ENCODE results near the gene RPL13. TPM values are rescaled to one million over a fixed set of nuclear protein-coding genes. Genes with fewer than 3 reads are reported as not detected.

The RPL13 gene
- polyA plus RNA-seq, 3 donors: 1,251 to 2,437 (median 1,329) TPM

- no peak overlapping the region for H2AFZ ChIP-seq (ENCODE audit: insufficient read depth, low read depth, low read length, poor library complexity, severe bottlenecking)
- WGBS (ENCODE audit: insufficient coverage): 95% methylated on average over 36 of the region's 36 CpGs
- Mint-ChIP-seq H3K27me3 (ENCODE audit: low read depth in 3 of 3) (peaks cover 0 to 2% (median under 1%) of the 10 kb centered on the region in 3 donors), H3K9me3 (peaks cover 0 to 5% (median 2%) of the 10 kb centered on the region in 7 donors), H3K4me3 (no peak overlapping the region), H3K36me3 (no peaks in the 10 kb centered on the region), H3K27ac (no peak overlapping the region), H3K4me1 (no peaks in the 10 kb centered on the region)
- H3K9ac ChIP-seq (ENCODE audit: insufficient read depth, low read length, poor library complexity, severe bottlenecking): no peak overlapping the region
- H3K4me1 ChIP-seq (ENCODE audit: control insufficient read depth in 1 of 2, insufficient read depth in 2 of 2, low read length in 2 of 2): no peaks in the 10 kb centered on the region
- no peaks in the 10 kb centered on the region for H3K27me3 ChIP-seq (ENCODE audit: control insufficient read depth in 2 of 2, insufficient read depth in 2 of 2, low read length in 2 of 2)
- no peaks in the 10 kb centered on the region for H3K79me2 ChIP-seq (ENCODE audit: insufficient read depth, low read length)
- no peak for DNase-seq
- H3K36me3 ChIP-seq (replicated peaks in 1 of 2; ENCODE audit: control insufficient read depth in 1 of 2, insufficient read depth in 2 of 2, low read length in 2 of 2): no peaks in the 10 kb centered on the region
- H3K9me3 ChIP-seq (replicated peaks in 1 of 2; ENCODE audit: control insufficient read depth in 1 of 2, insufficient read depth in 1 of 2, low read length in 2 of 2): peaks cover 0 to 19% of the 10 kb centered on the region in 2 donors
- H3K4me2 ChIP-seq (replicated peaks; ENCODE audit: extremely low read depth, low read length, poor library complexity, severe bottlenecking): no peak overlapping the region
- H3K4me3 ChIP-seq (replicated peaks in 1 of 3; ENCODE audit: low read depth in 2 of 3, low read length in 3 of 3): no peak overlapping the region
- no peaks in the 10 kb centered on the region for H4K20me1 ChIP-seq (ENCODE audit: insufficient read depth, low read length)
- TF ChIP-seq, protein P1, sequence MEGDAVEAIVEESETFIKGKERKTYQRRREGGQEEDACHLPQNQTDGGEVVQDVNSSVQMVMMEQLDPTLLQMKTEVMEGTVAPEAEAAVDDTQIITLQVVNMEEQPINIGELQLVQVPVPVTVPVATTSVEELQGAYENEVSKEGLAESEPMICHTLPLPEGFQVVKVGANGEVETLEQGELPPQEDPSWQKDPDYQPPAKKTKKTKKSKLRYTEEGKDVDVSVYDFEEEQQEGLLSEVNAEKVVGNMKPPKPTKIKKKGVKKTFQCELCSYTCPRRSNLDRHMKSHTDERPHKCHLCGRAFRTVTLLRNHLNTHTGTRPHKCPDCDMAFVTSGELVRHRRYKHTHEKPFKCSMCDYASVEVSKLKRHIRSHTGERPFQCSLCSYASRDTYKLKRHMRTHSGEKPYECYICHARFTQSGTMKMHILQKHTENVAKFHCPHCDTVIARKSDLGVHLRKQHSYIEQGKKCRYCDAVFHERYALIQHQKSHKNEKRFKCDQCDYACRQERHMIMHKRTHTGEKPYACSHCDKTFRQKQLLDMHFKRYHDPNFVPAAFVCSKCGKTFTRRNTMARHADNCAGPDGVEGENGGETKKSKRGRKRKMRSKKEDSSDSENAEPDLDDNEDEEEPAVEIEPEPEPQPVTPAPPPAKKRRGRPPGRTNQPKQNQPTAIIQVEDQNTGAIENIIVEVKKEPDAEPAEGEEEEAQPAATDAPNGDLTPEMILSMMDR (IDR thresholded peaks at IDR 0.05): no peak
- H3K27ac ChIP-seq (ENCODE audit: low read depth in 1 of 2, low read length in 2 of 2): no peak overlapping the region
- intact Hi-C loops (cut with micrococcal nuclease): no loop called here
These were observed 22.9 kb downstream of the RPL13 start for GRCh38 chr16:89583197-89583894.

DNA sequence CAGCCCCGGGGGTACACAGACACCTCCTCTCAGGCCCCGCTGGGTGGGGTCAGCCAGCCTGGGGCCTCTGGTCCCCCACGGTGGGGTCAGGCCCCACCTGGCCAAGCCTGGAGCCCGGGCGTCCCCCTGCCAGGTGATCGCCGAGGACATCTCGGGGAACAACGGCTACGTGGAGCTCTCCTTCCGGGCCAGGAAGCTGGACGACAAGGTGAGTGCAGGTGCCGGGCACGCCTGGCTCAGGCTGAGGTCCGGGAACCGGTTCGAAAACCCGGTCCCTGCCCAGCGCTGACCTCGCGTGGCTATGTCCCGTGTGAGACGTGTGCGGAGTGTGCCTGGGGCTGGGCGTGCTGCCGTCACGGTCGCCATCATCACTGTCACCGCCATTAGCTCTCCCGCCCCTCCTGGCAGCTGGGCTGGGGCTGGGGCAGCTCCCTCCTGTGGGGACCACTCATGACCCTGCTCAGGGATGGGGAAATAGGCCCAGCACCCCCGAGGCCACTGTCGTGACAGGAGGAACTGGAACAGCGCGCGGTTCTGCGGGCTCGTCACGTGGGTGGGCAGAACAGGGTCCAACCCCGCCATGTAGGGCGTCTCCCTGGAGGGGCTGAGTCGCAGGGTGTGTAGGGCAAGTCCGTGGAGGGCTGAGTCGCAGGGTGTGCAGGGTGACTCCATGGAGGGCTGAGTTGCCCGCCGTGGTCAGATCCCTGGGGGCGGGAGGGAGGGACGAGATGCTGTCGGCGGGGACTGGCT lies 23.6 kb downstream of the RPL13 start:
- DNase-seq: no peak
- Mint-ChIP-seq H3K4me3 (no peak overlapping the region), H3K9me3 (peaks cover 0 to 4% (median 0%) of the 10 kb centered on the region in 7 donors), H3K27ac (no peak overlapping the region), H3K27me3 (ENCODE audit: low read depth in 3 of 3) (peaks cover 0 to 2% (median 0%) of the 10 kb centered on the region in 3 donors), H3K36me3 (no peaks in the 10 kb centered on the region), H3K4me1 (no peaks in the 10 kb centered on the region)
- Histone ChIP-seq H3K27ac (ENCODE audit: low read depth in 1 of 2, low read length in 2 of 2) (no peak overlapping the region), H3K36me3 (replicated peaks in 1 of 2; ENCODE audit: control insufficient read depth in 1 of 2, insufficient read depth in 2 of 2, low read length in 2 of 2) (no peaks in the 10 kb centered on the region), H3K27me3 (ENCODE audit: control insufficient read depth in 2 of 2, insufficient read depth in 2 of 2, low read length in 2 of 2) (no peaks in the 10 kb centered on the region), H3K9me3 (replicated peaks in 1 of 2; ENCODE audit: control insufficient read depth in 1 of 2, insufficient read depth in 1 of 2, low read length in 2 of 2) (peaks cover 0 to 23% of the 10 kb centered on the region in 2 donors), H4K20me1 (ENCODE audit: insufficient read depth, low read length) (no peaks in the 10 kb centered on the region), H3K4me1 (ENCODE audit: control insufficient read depth in 1 of 2, insufficient read depth in 2 of 2, low read length in 2 of 2) (no peaks in the 10 kb centered on the region), H3K79me2 (ENCODE audit: insufficient read depth, low read length) (no peaks in the 10 kb centered on the region), H3K4me2 (replicated peaks; ENCODE audit: extremely low read depth, low read length, poor library complexity, severe bottlenecking) (no peak overlapping the region), H2AFZ (ENCODE audit: insufficient read depth, low read depth, low read length, poor library complexity, severe bottlenecking) (no peak overlapping the region), H3K4me3 (replicated peaks in 1 of 3; ENCODE audit: low read depth in 2 of 3, low read length in 3 of 3) (no peak overlapping the region), H3K9ac (ENCODE audit: insufficient read depth, low read length, poor library complexity, severe bottlenecking) (no peak overlapping the region)
- intact Hi-C loops (cut with micrococcal nuclease): no loop called here
- WGBS (ENCODE audit: insufficient coverage): 94% methylated on average over 46 of the region's 49 CpGs
- TF ChIP-seq, protein P1 (IDR thresholded peaks at IDR 0.05): no peak
